Measurements from ENCODE around the gene RNU6-9.
"Not testable (repeated sequence)": the region's sequence is repeated elsewhere in the genome, so short reads cannot be mapped to it uniquely, and the experiment has no call there.

The RNU6-9 gene

GRCh38 chr19:892894-893689 is at the start of gene RNU6-9, which contains the start of gene MED16:
RNU6-9 (plus strand) TSS chr19:893484.
MED16 (minus strand) TSS chr19:893187; CDS start chr19:891131, 2,056 bp downstream.
- FAIRE-seq: peak; percentile 94
- DNase-seq (ENCODE audit: insufficient read length, low spot score): peak; percentile 100

GRCh38 chr19:843836-844545 is 49.3 kb upstream of the RNU6-9 start:
- no peak for FAIRE-seq
- no peak for DNase-seq (ENCODE audit: insufficient read length, low spot score)

- no peak for FAIRE-seq
- no peak for DNase-seq (ENCODE audit: insufficient read length, low spot score)
Observed at GRCh38 chr19:844546-844971, 48.7 kb upstream of the RNU6-9 start.

GRCh38 chr19:845707-846521 is 47.4 kb upstream of the RNU6-9 start:
- no peak for FAIRE-seq

GRCh38 chr19:848386-848921 is 44.8 kb upstream of the RNU6-9 start:
- DNase-seq (ENCODE audit: insufficient read length, low spot score) (no peak), FAIRE-seq (no peak)

More at GRCh38 chr19:845707-846521, 47.4 kb upstream of the RNU6-9 start:
- DNase-seq (ENCODE audit: insufficient read length, low spot score): no peak

GRCh38 chr19:849195-849594 is 44.1 kb upstream of the RNU6-9 start:
- not testable (repeated sequence) for FAIRE-seq; DNase-seq (ENCODE audit: insufficient read length, low spot score)

- no peak for DNase-seq (ENCODE audit: insufficient read length, low spot score)
- no peak for FAIRE-seq
Observed at GRCh38 chr19:850221-850978, 42.9 kb upstream of the RNU6-9 start.

GRCh38 chr19:850979-851335 is 42.3 kb upstream of the RNU6-9 start:
- DNase-seq (ENCODE audit: insufficient read length, low spot score): no peak
- no peak for FAIRE-seq

GRCh38 chr19:852136-853013 is 40.9 kb upstream of the RNU6-9 start, which contains the start of gene ELANE:
ELANE (plus strand) TSS chr19:852303; CDS start chr19:852329, 26 bp downstream.
- no peak for DNase-seq (ENCODE audit: insufficient read length, low spot score)
- no peak for FAIRE-seq

GRCh38 chr19:853014-853585 is 40.2 kb upstream of the RNU6-9 start:
- FAIRE-seq (no peak), DNase-seq (ENCODE audit: insufficient read length, low spot score) (no peak)

GRCh38 chr19:853614-854220 is 39.6 kb upstream of the RNU6-9 start:
- FAIRE-seq; DNase-seq (ENCODE audit: insufficient read length, low spot score): not testable (repeated sequence)

GRCh38 chr19:854549-854948 is 38.7 kb upstream of the RNU6-9 start:
- no peak for FAIRE-seq
- no peak for DNase-seq (ENCODE audit: insufficient read length, low spot score)

GRCh38 chr19:855142-855541 is 38.1 kb upstream of the RNU6-9 start:
- DNase-seq (ENCODE audit: insufficient read length, low spot score) (no peak), FAIRE-seq (no peak)

- no peak for FAIRE-seq
- DNase-seq (ENCODE audit: insufficient read length, low spot score): no peak
Observed at GRCh38 chr19:855566-856120, 37.6 kb upstream of the RNU6-9 start.

- no peak for DNase-seq (ENCODE audit: insufficient read length, low spot score)
- no peak for FAIRE-seq
Observed at GRCh38 chr19:858284-858683, 35.0 kb upstream of the RNU6-9 start.

GRCh38 chr19:858868-859843 is 34.1 kb upstream of the RNU6-9 start, which contains the start of gene CFD:
CFD (plus strand) TSS chr19:859664; CDS start chr19:859690, 26 bp downstream.
- FAIRE-seq (no peak), DNase-seq (ENCODE audit: insufficient read length, low spot score) (no peak)
